SK-N-SH (cell line): ENCODE results near the gene RYR3. TPM values are rescaled to one million over a fixed set of nuclear protein-coding genes. Genes with fewer than 3 reads are reported as not detected.

Experiments
- CTCF ChIA-PET: fragments of 300-600, 350-600 bp; formaldehyde crosslinking; extraction: SDS; loops from one replicate; lab custom pipeline; 2021; lab: Yijun Ruan, JAX
- POLR2A ChIA-PET: fragments of 350-600 bp; sonication (Branson Sonifier 250); formaldehyde crosslinking; extraction: SDS; loops from one replicate; lab custom pipeline; 2020; ENCODE audit warnings: antibody characterized with exemption, inconsistent platforms; lab: Yijun Ruan, JAX
- DNase-seq: peaks from one replicate; pipeline ENCODE4 v3.0.0; 2012
- H2AFZ ChIP-seq: fragments of 200-600 bp; sonication (generic); 2 replicates; pipeline ENCODE4 v1.8.1; 2016; ENCODE audit warnings: antibody characterized with exemption, mild to moderate bottlenecking, low read depth
- H3F3A ChIP-seq: fragments of 200-600 bp; sonication (generic); replicated peaks from 2 replicates; pipeline ENCODE3; 2016; ENCODE audit warnings: antibody characterized with exemption, mild to moderate bottlenecking; ENCODE audit not compliant: insufficient read depth
- H3K27ac ChIP-seq, 2 experiments: fragments of 200-500 bp in 1 of 2; fragments of 200-600 bp in 1 of 2; sonication (Bioruptor generic) in 1 of 2; sonication (generic), shearing (Covaris generic) in 1 of 2; 2 replicates each; pipeline versions ENCODE4 v1.5.1 to v1.6.1; 2014 to 2016; ENCODE audit warnings: low read depth in 2 of 2, inconsistent platforms in 1 of 2, low read length in 1 of 2, mild to moderate bottlenecking in 1 of 2, mixed read lengths in 1 of 2
- H3K27me3 ChIP-seq: fragments of 200-600 bp; sonication (generic), shearing (Covaris generic); 2 replicates; pipeline ENCODE4 v1.6.1; 2016; ENCODE audit warnings: mixed run types; ENCODE audit not compliant: insufficient read depth
- H3K36me3 ChIP-seq, 2 experiments: fragments of 200-500 bp in 1 of 2; fragments of 200-600 bp in 1 of 2; sonication (Bioruptor generic) in 1 of 2; sonication (generic) in 1 of 2; replicated peaks in 1 of 2; 2 replicates each; pipeline versions ENCODE3 to v1.5.1; 2014 to 2016; ENCODE audit warnings: low read length in 1 of 2, mild to moderate bottlenecking in 1 of 2; ENCODE audit not compliant: insufficient read depth in 2 of 2, control insufficient read depth in 1 of 2
- H3K4me1 ChIP-seq, 2 experiments: fragments of 200-500 bp in 1 of 2; fragments of 200-600 bp in 1 of 2; sonication (Bioruptor generic) in 1 of 2; sonication (generic), shearing (Covaris generic) in 1 of 2; 2 replicates each; pipeline versions ENCODE4 v1.5.1 to v1.6.1; 2014 to 2016; ENCODE audit warnings: low read depth in 1 of 2, low read length in 1 of 2, mixed run types in 1 of 2; ENCODE audit not compliant: insufficient read depth in 2 of 2, control insufficient read depth in 1 of 2
- H3K4me2 ChIP-seq: fragments of 200-600 bp; sonication (generic), shearing (Covaris generic); 2 replicates; pipeline ENCODE4 v1.6.1; 2017; ENCODE audit warnings: mixed run types
- H3K4me3 ChIP-seq, 2 experiments: fragments of 200-500 bp in 1 of 2; fragments of 200-600 bp in 1 of 2; sonication (Bioruptor generic) in 1 of 2; sonication (generic), shearing (Covaris generic) in 1 of 2; 2 replicates each; pipeline versions ENCODE4 v1.5.1 to v1.8.1; 2014 to 2016; ENCODE audit warnings: low read depth in 2 of 2, inconsistent platforms in 1 of 2, low read length in 1 of 2, mild to moderate bottlenecking in 1 of 2, mixed read lengths in 1 of 2, moderate library complexity in 1 of 2
- H3K79me2 ChIP-seq: fragments of 200-600 bp; sonication (generic); 2 replicates; pipeline ENCODE4 v1.8.1; 2017; ENCODE audit warnings: mild to moderate bottlenecking; ENCODE audit not compliant: insufficient read depth
- H3K9ac ChIP-seq: fragments of 200-600 bp; sonication (generic); 2 replicates; pipeline ENCODE4 v1.6.1; 2017; ENCODE audit warnings: mixed run types
- H3K9me2 ChIP-seq: fragments of 200-600 bp; sonication (generic); 2 replicates; pipeline ENCODE4 v1.6.1; 2017; ENCODE audit warnings: mixed run types
- H3K9me3 ChIP-seq: fragments of 200-600 bp; sonication (generic); 2 replicates; pipeline ENCODE4 v1.6.1; 2017; ENCODE audit warnings: mixed run types, mild to moderate bottlenecking, moderate library complexity
- H4K20me1 ChIP-seq: fragments of 200-600 bp; sonication (generic); 2 replicates; pipeline ENCODE4 v1.6.1; 2017; ENCODE audit warnings: mild to moderate bottlenecking, mixed run types; ENCODE audit not compliant: insufficient read depth
- CTCF ChIP-seq: fragments of 200-600 bp; sonication (generic); IDR thresholded peaks from 2 replicates; pipeline ENCODE4 v1.6.1; 2017; ENCODE audit warnings: antibody characterized with exemption, mild to moderate bottlenecking, moderate library complexity
- FOSL2 ChIP-seq: IDR thresholded peaks from 2 replicates; pipeline ENCODE4 v1.4.0; 2012; ENCODE audit warnings: low read depth, mild to moderate bottlenecking, moderate library complexity, borderline replicate concordance
- FOXJ3 ChIP-seq: sonication (generic); formaldehyde crosslinking; IDR thresholded peaks from 2 replicates; pipeline ENCODE4 v1.5.1; 2020; ENCODE audit warnings: mild to moderate bottlenecking, missing genetic modification reagents
- FOXM1 ChIP-seq: IDR thresholded peaks from 2 replicates; pipeline ENCODE4 v1.4.0; 2012; ENCODE audit warnings: low read depth, mild to moderate bottlenecking
- IRF3 ChIP-seq: fragments of 150-350 bp; IDR thresholded peaks from 2 replicates; pipeline ENCODE4 v1.6.1; 2016; ENCODE audit warnings: mild to moderate bottlenecking, low read depth, low read length
- MEF2A ChIP-seq: IDR thresholded peaks from 2 replicates; pipeline ENCODE4 v1.4.0; 2012; ENCODE audit warnings: low read depth, borderline replicate concordance
- PBX3 ChIP-seq: IDR thresholded peaks from 2 replicates; pipeline ENCODE4; 2012
- RAD21 ChIP-seq: IDR thresholded peaks from 2 replicates; pipeline ENCODE4 v1.6.1; 2012; ENCODE audit warnings: mild to moderate bottlenecking, low read length
- RXRA ChIP-seq: IDR thresholded peaks from 2 replicates; pipeline ENCODE4 v1.4.0; 2012; ENCODE audit warnings: low read depth, mild to moderate bottlenecking, borderline replicate concordance
- SMC3 ChIP-seq: IDR thresholded peaks from 2 replicates; pipeline ENCODE4 v1.6.1; 2012; ENCODE audit warnings: low read depth, low read length, improper control_type of control experiment
- TEAD4 ChIP-seq: IDR thresholded peaks from 2 replicates; pipeline ENCODE4 v1.4.0; 2012; ENCODE audit warnings: mild to moderate bottlenecking, borderline replicate concordance; ENCODE audit not compliant: insufficient read depth
- USF2 ChIP-seq: fragments of 150-350 bp; IDR thresholded peaks from 2 replicates; pipeline ENCODE4 v1.6.1; 2017; ENCODE audit warnings: antibody characterized with exemption, low read length, low read depth, borderline replicate concordance
- YY1 ChIP-seq: IDR thresholded peaks from 2 replicates; pipeline ENCODE4 v1.4.0; 2012; ENCODE audit warnings: low read depth, mild to moderate bottlenecking
- ZBTB33 ChIP-seq: IDR thresholded peaks from 2 replicates; pipeline ENCODE4 v1.4.0; 2012; ENCODE audit warnings: low read depth, borderline replicate concordance
- WGBS: methylation state at CpG from one replicate; pipeline ENCODE4 v1.1.6; 2017; ENCODE audit warnings: low lambda C conversion rate; 5-methylcytosine and 5-hydroxymethylcytosine counted together
- polyA plus RNA-seq, 3 experiments: library from polyadenylated mRNA; depleted of rRNA; stranded (reverse); fragments of >200 nt; gene quantifications; 2 replicates each; pipeline ENCODE4 v1.2.3, GENCODE V29; 2012

Gene RYR3
- polyA plus RNA-seq, 1 of the 3 experiments (the other 2 are of a cell fraction): 0.02 TPM

GRCh38 chr15:33476908-33477307 lies 166.1 kb downstream of the RYR3 start (continued):
- TF ChIP-seq CTCF: no peak
- TF ChIP-seq IRF3: no peak
- no peak for TF ChIP-seq PBX3

- no peak overlapping the region for H2AFZ ChIP-seq
- ChIA-PET CTCF (interaction anchor here (1.4 kb wide), 1 partner anchor 38 kb away, joined by 3 read pairs; no protein-coding TSS in a partner anchor), POLR2A (no interaction called here)
- 84% methylated on average over 3 of the region's 3 CpGs for WGBS
- no peak overlapping the region for H3K4me2 ChIP-seq
- no peaks in the 10 kb centered on the region for H4K20me1 ChIP-seq
- TF ChIP-seq FOXM1 (no peak), SMC3 (no peak)
- no peaks in the 10 kb centered on the region for H3F3A ChIP-seq
- no peaks in the 10 kb centered on the region for H3K9me2 ChIP-seq
- no peaks in the 10 kb centered on the region for H3K36me3 ChIP-seq
- H3K9me3 ChIP-seq: no peaks in the 10 kb centered on the region
- no peak overlapping the region for H3K4me3 ChIP-seq
- H3K9ac ChIP-seq: no peak overlapping the region
- H3K79me2 ChIP-seq: no peaks in the 10 kb centered on the region
- H3K4me1 ChIP-seq: no peaks in the 10 kb centered on the region
- no peaks in the 10 kb centered on the region; the same call in 1 of the 2 replicates for H3K27me3 ChIP-seq
- H3K27ac ChIP-seq: no peak overlapping the region
- DNase-seq: no peak
Observed at GRCh38 chr15:33489335-33489734, 178.6 kb downstream of the RYR3 start.

- Histone ChIP-seq H3K9ac (no peak overlapping the region), H2AFZ (no peak overlapping the region), H3K36me3 (no peaks in the 10 kb centered on the region), H3K27ac (no peak overlapping the region), H3K79me2 (no peaks in the 10 kb centered on the region), H3K9me2 (no peaks in the 10 kb centered on the region), H3K9me3 (no peaks in the 10 kb centered on the region), H3K4me3 (no peak overlapping the region), H3F3A (no peaks in the 10 kb centered on the region), H3K27me3 (no peaks in the 10 kb centered on the region; the same call in none of the 2 replicates), H4K20me1 (no peaks in the 10 kb centered on the region), H3K4me2 (no peak overlapping the region), H3K4me1 (no peaks in the 10 kb centered on the region)
- CTCF ChIA-PET: interaction anchor here (0.7 to 1.4 kb wide), 3 partner anchors 10 to 405 kb away, joined by 3 read pairs; no protein-coding TSS in a partner anchor
- POLR2A ChIA-PET: no interaction called here
- no peak for TF ChIP-seq RAD21
- TF ChIP-seq FOXM1: no peak
- TF ChIP-seq USF2: no peak
- TF ChIP-seq FOSL2: no peak
- no peak for TF ChIP-seq TEAD4
- no peak for TF ChIP-seq MEF2A
- no peak for TF ChIP-seq FOXJ3
- no peak for TF ChIP-seq RXRA
- TF ChIP-seq ZBTB33: no peak
- no peak for TF ChIP-seq YY1
- DNase-seq: no peak
- WGBS: 58% methylated on average over 1 of the region's 1 CpG
Observed at GRCh38 chr15:33490703-33491102, 179.9 kb downstream of the RYR3 start.
